MM.1S (cell line): ENCODE measurements around the gene GEMIN8.

Source experiments
- DNase-seq: peaks from one replicate; pipeline ENCODE4 v3.0.0-alpha.2; 2015
- H2AFZ ChIP-seq: fragments of 300-600 bp; sonication (generic); 2 replicates; pipeline ENCODE4 v1.6.0; 2016; ENCODE audit warnings: antibody characterized with exemption, low read length
- H3F3A ChIP-seq: fragments of 300-600 bp; sonication (generic); 2 replicates; pipeline ENCODE4 v1.6.1; 2016; ENCODE audit warnings: mild to moderate bottlenecking, antibody characterized with exemption, low read length, moderate library complexity, mixed read lengths; ENCODE audit not compliant: insufficient read depth
- H3K27ac ChIP-seq: fragments of 300-600 bp; sonication (generic); 2 replicates; pipeline ENCODE4 v1.5.1; 2016; ENCODE audit warnings: mild to moderate bottlenecking, low read length
- H3K27me3 ChIP-seq: fragments of 300-600 bp; sonication (generic); replicated peaks from 2 replicates; pipeline ENCODE4 v1.6.0; 2016; ENCODE audit warnings: low read length; ENCODE audit not compliant: insufficient read depth
- H3K36me3 ChIP-seq: fragments of 300-600 bp; sonication (generic); replicated peaks from 2 replicates; pipeline ENCODE4 v1.6.1; 2016; ENCODE audit warnings: mild to moderate bottlenecking, low read length, mixed read lengths; ENCODE audit not compliant: insufficient read depth
- H3K4me1 ChIP-seq: fragments of 300-600 bp; sonication (generic); 2 replicates; pipeline ENCODE4 v1.6.1; 2016; ENCODE audit warnings: low read length, mixed read lengths
- H3K4me2 ChIP-seq: fragments of 300-600 bp; sonication (generic); 2 replicates; pipeline ENCODE4 v1.6.0; 2016; ENCODE audit warnings: low read depth, low read length
- H3K4me3 ChIP-seq: fragments of 300-600 bp; sonication (generic); 2 replicates; pipeline ENCODE4 v1.5.1; 2016; ENCODE audit warnings: low read length, mixed read lengths
- H3K79me2 ChIP-seq: fragments of 300-600 bp; sonication (generic); 2 replicates; pipeline ENCODE4 v1.6.1; 2016; ENCODE audit warnings: mixed run types, low read length, mixed read lengths
- H3K9ac ChIP-seq: fragments of 300-600 bp; sonication (generic); 2 replicates; pipeline ENCODE4 v1.6.1; 2016; ENCODE audit warnings: low read length, mixed read lengths
- H3K9me2 ChIP-seq: fragments of 300-600 bp; sonication (generic); replicated peaks from 2 replicates; pipeline ENCODE4 v1.6.1; 2016; ENCODE audit warnings: mild to moderate bottlenecking, low read length, mixed read lengths; ENCODE audit not compliant: insufficient read depth
- H3K9me3 ChIP-seq: fragments of 300-600 bp; sonication (generic); replicated peaks from 2 replicates; pipeline ENCODE4 v1.6.1; 2016; ENCODE audit warnings: mild to moderate bottlenecking, low read length, mixed read lengths; ENCODE audit not compliant: insufficient read depth
- H4K20me1 ChIP-seq: fragments of 300-600 bp; sonication (generic); 2 replicates; pipeline ENCODE4 v1.6.1; 2016; ENCODE audit warnings: mild to moderate bottlenecking, low read length, moderate library complexity, mixed read lengths; ENCODE audit not compliant: insufficient read depth
- CTCF ChIP-seq: fragments of 300-600 bp; sonication (generic); IDR thresholded peaks from 2 replicates; pipeline ENCODE4 v1.5.1; 2016; ENCODE audit warnings: antibody characterized with exemption, low read length, mixed read lengths
- EZH2 ChIP-seq: fragments of 300-600 bp; sonication (generic); optimal IDR thresholded peaks from 2 replicates; pipeline ENCODE3; 2017; ENCODE audit warnings: low read depth, mild to moderate bottlenecking, antibody characterized with exemption, low read length, mixed read lengths
- EZH2phosphoT487 ChIP-seq: fragments of 300-600 bp; sonication (generic); IDR thresholded peaks from 2 replicates; pipeline ENCODE4 v1.6.1; 2018; ENCODE audit warnings: antibody characterized with exemption, low read length

The GEMIN8 gene

GRCh38 chrX:14017399-14017798, 12.3 kb downstream of the GEMIN8 start:
- TF ChIP-seq CTCF (no peak), EZH2 (no peak), EZH2phosphoT487 (no peak)
- Histone ChIP-seq H4K20me1 (no peaks in the 10 kb centered on the region), H3K9ac (no peak overlapping the region), H3K4me1 (no peaks in the 10 kb centered on the region), H3K4me3 (no peak overlapping the region), H3K79me2 (no peaks in the 10 kb centered on the region), H3F3A (no peaks in the 10 kb centered on the region), H3K36me3 (no peaks in the 10 kb centered on the region), H3K4me2 (no peak overlapping the region), H2AFZ (no peak overlapping the region), H3K27ac (no peak overlapping the region), H3K9me2 (no peaks in the 10 kb centered on the region), H3K9me3 (no peaks in the 10 kb centered on the region), H3K27me3 (no peaks in the 10 kb centered on the region)
- DNase-seq, result no peak

- H3F3A ChIP-seq, result no peaks in the 10 kb centered on the region
- H3K4me2 ChIP-seq, result no peak overlapping the region
- no peak for TF ChIP-seq EZH2
- no peak for TF ChIP-seq CTCF
- no peak for TF ChIP-seq EZH2phosphoT487
- no peaks in the 10 kb centered on the region for H3K4me1 ChIP-seq
- no peak overlapping the region for H2AFZ ChIP-seq
- no peaks in the 10 kb centered on the region for H4K20me1 ChIP-seq
- no peak overlapping the region for H3K27ac ChIP-seq
- no peaks in the 10 kb centered on the region for H3K9me3 ChIP-seq
- H3K9me2 ChIP-seq, result no peaks in the 10 kb centered on the region
- DNase-seq, result no peak
- no peaks in the 10 kb centered on the region for H3K27me3 ChIP-seq
- H3K9ac ChIP-seq, result no peak overlapping the region
- no peaks in the 10 kb centered on the region for H3K36me3 ChIP-seq
- H3K4me3 ChIP-seq, result no peak overlapping the region
- no peaks in the 10 kb centered on the region for H3K79me2 ChIP-seq
These were observed 13.8 kb downstream of the GEMIN8 start for GRCh38 chrX:14015941-14016340.

GRCh38 chrX:14015294-14015693, 14.4 kb downstream of the GEMIN8 start:
- Histone ChIP-seq H3K79me2 (no peaks in the 10 kb centered on the region), H3K9ac (no peak overlapping the region), H3K9me2 (no peaks in the 10 kb centered on the region), H3K4me1 (no peaks in the 10 kb centered on the region), H3F3A (no peaks in the 10 kb centered on the region), H3K9me3 (no peaks in the 10 kb centered on the region), H3K4me2 (no peak overlapping the region), H3K27me3 (no peaks in the 10 kb centered on the region), H4K20me1 (no peaks in the 10 kb centered on the region), H3K36me3 (no peaks in the 10 kb centered on the region), H2AFZ (no peak overlapping the region), H3K27ac (no peak overlapping the region), H3K4me3 (no peak overlapping the region)
- DNase-seq, result no peak
- TF ChIP-seq EZH2 (no peak), CTCF (no peak), EZH2phosphoT487 (no peak)

- H3K27ac ChIP-seq, result no peak overlapping the region
- no peaks in the 10 kb centered on the region for H3K9me3 ChIP-seq
- H3K4me1 ChIP-seq, result no peaks in the 10 kb centered on the region
- no peaks in the 10 kb centered on the region for H3K9me2 ChIP-seq
- H3K79me2 ChIP-seq, result no peaks in the 10 kb centered on the region
- H3K27me3 ChIP-seq, result no peaks in the 10 kb centered on the region
- no peak overlapping the region for H2AFZ ChIP-seq
- H3K9ac ChIP-seq, result no peak overlapping the region
- TF ChIP-seq EZH2phosphoT487 (no peak), EZH2 (no peak), CTCF (no peak)
- DNase-seq, result no peak
- no peaks in the 10 kb centered on the region for H4K20me1 ChIP-seq
- H3K4me2 ChIP-seq, result no peak overlapping the region
- H3K4me3 ChIP-seq, result no peak overlapping the region
- no peaks in the 10 kb centered on the region for H3F3A ChIP-seq
- no peaks in the 10 kb centered on the region for H3K36me3 ChIP-seq
These were observed 15.2 kb downstream of the GEMIN8 start for GRCh38 chrX:14014526-14014925.
